ENCODE results near the gene NOXA1. TPM values are rescaled to one million over a fixed set of nuclear protein-coding genes. Genes with fewer than 3 reads are reported as not detected.

The NOXA1 gene
- total RNA-seq, 1 donor from 2014 or later: 6.5 TPM

- peaks cover 14% of the 10 kb centered on the region for H3K4me1 ChIP-seq
- no peaks in the 10 kb centered on the region for H3K27me3 ChIP-seq
- TF ChIP-seq, protein P1, sequence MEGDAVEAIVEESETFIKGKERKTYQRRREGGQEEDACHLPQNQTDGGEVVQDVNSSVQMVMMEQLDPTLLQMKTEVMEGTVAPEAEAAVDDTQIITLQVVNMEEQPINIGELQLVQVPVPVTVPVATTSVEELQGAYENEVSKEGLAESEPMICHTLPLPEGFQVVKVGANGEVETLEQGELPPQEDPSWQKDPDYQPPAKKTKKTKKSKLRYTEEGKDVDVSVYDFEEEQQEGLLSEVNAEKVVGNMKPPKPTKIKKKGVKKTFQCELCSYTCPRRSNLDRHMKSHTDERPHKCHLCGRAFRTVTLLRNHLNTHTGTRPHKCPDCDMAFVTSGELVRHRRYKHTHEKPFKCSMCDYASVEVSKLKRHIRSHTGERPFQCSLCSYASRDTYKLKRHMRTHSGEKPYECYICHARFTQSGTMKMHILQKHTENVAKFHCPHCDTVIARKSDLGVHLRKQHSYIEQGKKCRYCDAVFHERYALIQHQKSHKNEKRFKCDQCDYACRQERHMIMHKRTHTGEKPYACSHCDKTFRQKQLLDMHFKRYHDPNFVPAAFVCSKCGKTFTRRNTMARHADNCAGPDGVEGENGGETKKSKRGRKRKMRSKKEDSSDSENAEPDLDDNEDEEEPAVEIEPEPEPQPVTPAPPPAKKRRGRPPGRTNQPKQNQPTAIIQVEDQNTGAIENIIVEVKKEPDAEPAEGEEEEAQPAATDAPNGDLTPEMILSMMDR (IDR thresholded peaks at IDR 0.05): no peak
- peak overlapping the region; percentile 40 for H3K4me3 ChIP-seq
- H3K36me3 ChIP-seq: peaks cover 9% of the 10 kb centered on the region
- H3K27ac ChIP-seq: no peak overlapping the region
- ATAC-seq (no peak), DNase-seq (peak; percentile 76)
- intact Hi-C loops (cut with DNase I): no loop called here
- no peaks in the 10 kb centered on the region for H3K9me3 ChIP-seq
These were observed 29.8 kb downstream of the NOXA1 start for GRCh38 chr9:137452761-137453642.

DNA sequence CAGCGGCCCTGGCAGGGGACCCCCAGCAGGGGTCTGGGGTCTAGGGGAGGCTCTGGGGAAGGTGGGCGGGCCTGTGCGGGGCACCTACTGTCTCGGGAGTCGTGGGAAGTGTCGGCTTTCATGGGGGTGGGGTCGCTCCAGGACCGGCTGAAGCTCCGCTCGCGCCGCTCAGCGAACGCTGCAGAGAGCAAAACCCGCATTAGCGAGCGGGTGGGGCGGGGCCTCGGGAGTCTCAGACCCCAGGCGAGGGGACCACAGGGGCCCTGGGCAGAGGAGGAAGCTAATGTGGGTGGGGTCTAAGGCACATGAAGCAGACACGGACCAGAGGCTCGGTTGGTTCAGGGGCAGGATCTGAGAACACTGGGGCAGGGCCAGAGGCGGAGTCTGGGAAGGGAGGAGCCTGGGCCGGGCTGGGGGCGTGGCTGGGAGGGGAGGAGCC lies 30.5 kb downstream of the NOXA1 start:
- peaks cover 9% of the 10 kb centered on the region for H3K36me3 ChIP-seq
- ATAC-seq: peak; percentile 83
- H3K4me3 ChIP-seq: peak overlapping the region; percentile 40
- peaks cover 15% of the 10 kb centered on the region for H3K4me1 ChIP-seq
- H3K9me3 ChIP-seq: no peaks in the 10 kb centered on the region
- H3K27me3 ChIP-seq: no peaks in the 10 kb centered on the region
- intact Hi-C loops (cut with DNase I): no loop called here
- TF ChIP-seq, protein P1 (IDR thresholded peaks at IDR 0.05): no peak
- H3K27ac ChIP-seq: no peak overlapping the region
- peak; percentile 89 for DNase-seq

DNA sequence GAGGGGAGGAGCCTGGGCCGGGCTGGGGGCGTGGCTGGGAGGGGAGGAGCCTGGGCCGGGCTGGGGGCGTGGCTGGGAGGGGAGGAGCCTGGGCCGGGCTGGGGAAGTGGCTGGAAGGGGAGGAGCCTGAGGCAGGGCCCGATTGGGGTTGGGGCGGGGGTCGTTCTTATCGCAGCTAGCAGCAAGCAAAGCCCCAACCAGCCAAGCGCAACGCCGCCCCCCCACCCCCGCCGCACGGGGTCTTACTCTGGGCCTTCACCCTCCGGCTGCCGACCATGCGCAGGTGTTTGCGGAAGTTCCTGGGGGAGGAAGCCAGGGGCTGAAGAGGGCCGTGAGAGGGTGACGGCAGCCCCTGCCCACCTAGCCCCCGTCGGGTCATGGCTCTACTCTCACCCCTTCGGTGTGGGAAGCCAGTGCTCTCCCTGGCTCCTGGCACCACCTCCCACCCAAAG lies 31.0 kb downstream of the NOXA1 start:
- DNase-seq: peak; percentile 88
- intact Hi-C loops (cut with DNase I): no loop called here
- ATAC-seq: peak; percentile 52

GRCh38 chr9:137454597-137455358 lies 31.6 kb downstream of the NOXA1 start:
- peak; percentile 2 for ATAC-seq
- TF ChIP-seq, protein P1 (IDR thresholded peaks at IDR 0.05): no peak
- Histone ChIP-seq H3K4me1 (peaks cover 19% of the 10 kb centered on the region), H3K27me3 (no peaks in the 10 kb centered on the region), H3K27ac (peak overlapping the region; percentile 74), H3K9me3 (no peaks in the 10 kb centered on the region), H3K4me3 (peak overlapping the region; percentile 57), H3K36me3 (peaks cover under 1% of the 10 kb centered on the region)
- peak; percentile 71 for DNase-seq
- intact Hi-C loops (cut with DNase I): no loop called here

More for the DNA sequence above, 31.0 kb downstream of the NOXA1 start:
- H3K4me1 ChIP-seq: peaks cover 15% of the 10 kb centered on the region
- no peaks in the 10 kb centered on the region for H3K27me3 ChIP-seq
- H3K9me3 ChIP-seq: no peaks in the 10 kb centered on the region
- TF ChIP-seq, protein P1 (IDR thresholded peaks at IDR 0.05): no peak
- peak overlapping the region; percentile 74 for H3K27ac ChIP-seq
- peaks cover 7% of the 10 kb centered on the region for H3K36me3 ChIP-seq
- peak overlapping the region; percentile 57 for H3K4me3 ChIP-seq

- Histone ChIP-seq H3K36me3 (no peaks in the 10 kb centered on the region), H3K27ac (no peak overlapping the region), H3K4me1 (peaks cover 22% of the 10 kb centered on the region), H3K9me3 (no peaks in the 10 kb centered on the region), H3K4me3 (no peak overlapping the region), H3K27me3 (no peaks in the 10 kb centered on the region)
- peak; percentile 59 for DNase-seq
- no peak for ATAC-seq
- intact Hi-C loops (cut with DNase I): no loop called here
- TF ChIP-seq, protein P1 (IDR thresholded peaks at IDR 0.05): no peak
These were observed 32.3 kb downstream of the NOXA1 start for GRCh38 chr9:137455359-137455991.

All from upper lobe of right lung (tissue), 1 donor.